NCI-H1105 (cell line): ENCODE results near the gene ANO1.
"Not testable (repeated sequence)": the region's sequence is repeated elsewhere in the genome, so short reads cannot be mapped to it uniquely, and the experiment has no call there.

Experiments
- DNase-seq: peaks from one replicate; lab custom pipeline; 2025; lab: John Stamatoyannopoulos, UW

Gene ANO1

DNA sequence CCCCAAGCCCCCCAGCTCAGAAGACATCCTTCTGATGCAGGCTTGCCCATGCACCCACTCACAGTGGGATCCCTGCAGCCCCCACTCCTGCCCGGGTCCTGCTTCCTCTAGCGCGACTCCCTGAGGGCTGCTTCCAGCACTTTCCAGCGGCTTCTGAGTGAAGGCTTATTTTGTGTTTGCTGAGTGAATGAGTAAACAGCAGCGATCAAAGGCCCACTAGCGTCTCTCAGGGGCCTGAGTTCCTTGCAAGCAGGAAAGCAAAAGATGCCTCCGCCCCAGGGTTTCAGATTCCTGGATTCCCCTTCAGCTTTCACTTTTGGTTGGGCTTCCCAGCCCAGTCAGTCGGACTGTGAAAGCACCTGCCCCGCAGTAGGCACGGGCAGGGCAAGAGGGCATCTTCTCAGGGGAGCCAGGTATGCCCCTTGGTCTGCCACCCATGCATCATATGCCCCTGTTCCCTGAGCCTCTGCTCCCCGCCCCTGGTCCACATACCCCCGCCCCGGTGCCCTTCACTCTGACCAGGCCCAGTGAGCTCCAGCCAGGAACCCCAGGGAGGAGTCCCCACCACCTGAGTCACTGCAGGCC lies 134.2 kb downstream of the ANO1 start:
- DNase-seq = no peak

DNA sequence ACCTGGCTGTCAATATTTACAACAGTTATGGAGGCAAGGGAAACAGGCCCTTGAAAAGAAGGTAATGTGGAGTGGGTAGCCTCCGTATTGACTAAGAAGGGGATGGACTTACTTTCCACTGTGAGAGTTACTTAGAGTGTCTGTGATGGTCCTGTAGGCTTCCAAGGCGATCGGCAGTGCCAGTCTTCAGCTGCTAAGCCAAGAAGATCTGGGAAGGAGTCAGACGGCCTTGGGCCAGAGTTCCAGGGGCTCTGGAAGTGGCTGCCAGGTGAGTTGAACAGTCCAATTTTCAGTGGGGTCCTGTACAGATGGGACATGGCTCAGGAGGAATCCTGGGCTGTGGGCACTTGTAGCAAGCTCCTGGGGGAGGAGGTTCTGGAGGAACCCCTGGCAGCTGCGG lies 139.3 kb downstream of the ANO1 start:
- not testable (repeated sequence) for DNase-seq

GRCh38 chr11:70218076-70218475 lies 140.0 kb downstream of the ANO1 start:
- DNase-seq = not testable (repeated sequence)

DNA sequence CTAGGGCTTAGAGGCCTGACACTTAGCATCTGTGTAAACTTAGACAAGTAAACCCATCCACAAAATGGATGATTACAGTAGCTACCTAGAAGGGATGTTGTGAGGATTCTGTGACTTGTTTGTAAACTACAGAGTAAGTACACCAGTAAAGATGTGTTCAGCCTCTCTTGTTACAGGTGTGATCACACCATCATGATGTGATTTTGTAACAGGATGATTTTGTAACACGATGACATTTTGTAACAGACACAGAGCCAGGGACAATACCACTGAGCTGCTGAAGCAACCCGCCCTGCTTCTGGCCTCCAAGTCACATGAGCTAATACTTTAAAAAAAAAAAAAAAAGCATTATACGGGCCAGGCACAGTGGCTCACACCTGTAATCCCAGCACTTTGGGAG lies 142.0 kb downstream of the ANO1 start:
- DNase-seq = no peak

DNA sequence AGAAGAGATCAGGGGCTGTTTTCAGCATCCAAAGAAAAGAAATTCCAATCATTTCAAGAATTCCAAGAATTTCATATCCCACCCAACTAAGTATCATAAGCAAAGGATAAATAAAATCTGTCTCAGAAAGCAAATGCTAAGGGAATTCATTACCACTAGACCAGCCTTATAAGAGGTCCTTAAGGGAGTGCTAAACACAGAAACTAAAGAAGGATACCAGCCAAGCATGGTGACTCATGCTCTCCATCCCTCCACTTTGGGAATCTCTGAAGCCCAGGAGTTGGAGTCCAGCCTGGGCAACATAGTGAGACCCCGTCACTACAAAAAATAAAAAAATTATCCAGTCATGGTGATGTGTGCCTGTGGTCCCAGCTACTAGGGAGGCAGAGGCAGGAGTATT lies 142.8 kb downstream of the ANO1 start:
- DNase-seq = no peak

GRCh38 chr11:70225681-70226177 lies 147.6 kb downstream of the ANO1 start:
- DNase-seq = no peak

- DNase-seq = no peak
Observed at GRCh38 chr11:70226183-70226582, 148.1 kb downstream of the ANO1 start.

GRCh38 chr11:70226967-70227366 lies 148.8 kb downstream of the ANO1 start:
- DNase-seq = no peak

DNA sequence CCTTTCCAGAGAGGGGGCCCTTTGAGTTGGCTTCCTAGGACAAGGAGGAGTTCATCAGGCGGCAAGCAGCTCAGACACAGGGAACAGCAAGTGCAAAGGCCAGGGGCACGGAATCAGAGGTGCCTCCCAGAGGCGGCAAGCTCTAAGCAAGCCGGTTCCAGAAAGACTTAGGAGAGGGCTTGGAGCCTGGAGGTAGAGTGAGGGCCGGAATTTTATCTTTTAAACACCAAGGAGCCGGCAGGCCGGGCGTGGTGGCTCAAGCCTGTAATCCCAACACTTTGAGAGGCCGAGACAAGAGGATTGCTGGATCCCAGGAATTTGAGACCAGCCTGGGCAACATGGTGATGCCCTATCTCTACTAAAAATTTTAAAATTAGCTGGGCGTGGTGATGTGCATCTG lies 151.6 kb downstream of the ANO1 start:
- DNase-seq = no peak

GRCh38 chr11:70230151-70230839 lies 152.2 kb downstream of the ANO1 start:
- DNase-seq = no peak

- no peak for DNase-seq
Observed at GRCh38 chr11:70230840-70231710, 153.0 kb downstream of the ANO1 start.

GRCh38 chr11:70233034-70233433 lies 154.9 kb downstream of the ANO1 start:
- DNase-seq = no peak

- DNase-seq = no peak
Observed at GRCh38 chr11:70233511-70233934, 155.4 kb downstream of the ANO1 start.

- no peak for DNase-seq
Observed at GRCh38 chr11:70233962-70234361, 155.8 kb downstream of the ANO1 start.
